SH-SY5Y (cell line): ENCODE data around the gene B3GAT1.

Experiments used
- GATA2 ChIP-seq: IDR thresholded peaks from 2 replicates; pipeline ENCODE4 v1.6.1; 2011; ENCODE audit warnings: mild to moderate bottlenecking, low read depth, low read length
- GATA3 ChIP-seq: IDR thresholded peaks from 2 replicates; pipeline ENCODE4 v1.6.1; 2011; ENCODE audit warnings: low read depth, mild to moderate bottlenecking, low read length, moderate library complexity

- TF ChIP-seq GATA2 = no peak
- TF ChIP-seq GATA3 = no peak
Observed at GRCh38 chr11:134438542-134439537, 26.8 kb upstream of the B3GAT1 start.
